GM06990 (cell line): ENCODE data around the gene GNG8.

Source experiments
- DNase-seq: peaks from one replicate; pipeline ENCODE4 v3.0.0-alpha.2; 2011; ENCODE audit not compliant: insufficient read length; ENCODE audit errors: extremely low read depth
- H3K27me3 ChIP-seq: replicated peaks from 2 replicates; pipeline ENCODE4 v1.6.0; 2011; ENCODE audit warnings: low read length; ENCODE audit not compliant: control insufficient read depth, insufficient read depth
- H3K36me3 ChIP-seq: 2 replicates; pipeline ENCODE4 v1.5.1; 2011; ENCODE audit warnings: low read length; ENCODE audit not compliant: control insufficient read depth, insufficient read depth
- H3K4me3 ChIP-seq: replicated peaks from 2 replicates; pipeline ENCODE4 v1.5.1; 2011; ENCODE audit warnings: low read depth, mild to moderate bottlenecking, control low read depth, low read length
- TF ChIP-seq, protein P1 (sequence below): IDR thresholded peaks from 2 replicates; pipeline ENCODE4 v1.5.1; 2011; ENCODE audit warnings: low read length, control low read depth, mild to moderate bottlenecking, inconsistent platforms; ENCODE audit not compliant: insufficient read depth, poor library complexity, severe bottlenecking

The GNG8 gene

DNA sequence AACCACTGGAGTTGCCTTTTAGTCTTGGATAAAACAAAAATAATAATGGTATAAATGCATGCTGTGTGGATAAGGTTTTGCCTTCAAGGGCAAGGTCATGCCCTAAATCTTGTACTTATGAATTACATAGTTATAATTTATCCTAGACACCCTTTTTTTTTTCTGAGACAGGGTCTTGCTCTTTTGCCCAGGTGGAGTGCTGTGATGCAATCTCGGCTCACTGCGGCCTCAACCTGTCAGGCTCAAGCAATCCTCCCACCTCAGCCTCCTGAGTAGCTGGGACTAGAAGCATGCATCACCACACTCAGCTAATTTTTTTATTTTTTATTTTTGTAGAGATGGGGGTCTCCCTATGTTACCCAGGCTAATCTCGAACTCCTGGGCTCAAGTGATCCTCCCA is 32.7 kb upstream of the GNG8 start:
- DNase-seq, result no peak
- TF ChIP-seq, protein P1, sequence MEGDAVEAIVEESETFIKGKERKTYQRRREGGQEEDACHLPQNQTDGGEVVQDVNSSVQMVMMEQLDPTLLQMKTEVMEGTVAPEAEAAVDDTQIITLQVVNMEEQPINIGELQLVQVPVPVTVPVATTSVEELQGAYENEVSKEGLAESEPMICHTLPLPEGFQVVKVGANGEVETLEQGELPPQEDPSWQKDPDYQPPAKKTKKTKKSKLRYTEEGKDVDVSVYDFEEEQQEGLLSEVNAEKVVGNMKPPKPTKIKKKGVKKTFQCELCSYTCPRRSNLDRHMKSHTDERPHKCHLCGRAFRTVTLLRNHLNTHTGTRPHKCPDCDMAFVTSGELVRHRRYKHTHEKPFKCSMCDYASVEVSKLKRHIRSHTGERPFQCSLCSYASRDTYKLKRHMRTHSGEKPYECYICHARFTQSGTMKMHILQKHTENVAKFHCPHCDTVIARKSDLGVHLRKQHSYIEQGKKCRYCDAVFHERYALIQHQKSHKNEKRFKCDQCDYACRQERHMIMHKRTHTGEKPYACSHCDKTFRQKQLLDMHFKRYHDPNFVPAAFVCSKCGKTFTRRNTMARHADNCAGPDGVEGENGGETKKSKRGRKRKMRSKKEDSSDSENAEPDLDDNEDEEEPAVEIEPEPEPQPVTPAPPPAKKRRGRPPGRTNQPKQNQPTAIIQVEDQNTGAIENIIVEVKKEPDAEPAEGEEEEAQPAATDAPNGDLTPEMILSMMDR, result no peak
- no peak overlapping the region for H3K4me3 ChIP-seq
- peaks cover 3% of the 10 kb centered on the region for H3K36me3 ChIP-seq
- no peaks in the 10 kb centered on the region for H3K27me3 ChIP-seq

DNA sequence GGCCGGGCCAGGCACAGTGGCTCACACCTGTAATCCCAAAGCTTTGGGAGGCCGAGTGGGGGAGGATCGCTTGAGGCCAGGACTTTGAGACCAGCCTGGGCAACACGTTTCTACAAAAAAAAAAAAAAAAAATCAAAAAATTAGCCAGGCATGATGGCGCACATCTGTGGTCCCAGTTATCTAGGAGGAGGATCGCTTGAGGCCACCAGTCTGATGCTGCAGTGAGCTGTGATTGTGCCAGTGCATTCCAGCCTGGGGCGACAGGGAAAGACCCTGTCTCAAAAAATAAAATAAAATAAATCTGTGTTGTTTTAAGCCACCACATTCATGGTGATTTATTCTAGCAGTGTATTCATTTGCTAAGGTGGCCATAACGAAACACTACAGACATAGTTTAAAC is 29.1 kb upstream of the GNG8 start:
- TF ChIP-seq, protein P1, result no peak
- Histone ChIP-seq H3K27me3 (no peaks in the 10 kb centered on the region; the same call in 1 of the 2 replicates), H3K36me3 (no peaks in the 10 kb centered on the region), H3K4me3 (no peak overlapping the region)
- no peak for DNase-seq

DNA sequence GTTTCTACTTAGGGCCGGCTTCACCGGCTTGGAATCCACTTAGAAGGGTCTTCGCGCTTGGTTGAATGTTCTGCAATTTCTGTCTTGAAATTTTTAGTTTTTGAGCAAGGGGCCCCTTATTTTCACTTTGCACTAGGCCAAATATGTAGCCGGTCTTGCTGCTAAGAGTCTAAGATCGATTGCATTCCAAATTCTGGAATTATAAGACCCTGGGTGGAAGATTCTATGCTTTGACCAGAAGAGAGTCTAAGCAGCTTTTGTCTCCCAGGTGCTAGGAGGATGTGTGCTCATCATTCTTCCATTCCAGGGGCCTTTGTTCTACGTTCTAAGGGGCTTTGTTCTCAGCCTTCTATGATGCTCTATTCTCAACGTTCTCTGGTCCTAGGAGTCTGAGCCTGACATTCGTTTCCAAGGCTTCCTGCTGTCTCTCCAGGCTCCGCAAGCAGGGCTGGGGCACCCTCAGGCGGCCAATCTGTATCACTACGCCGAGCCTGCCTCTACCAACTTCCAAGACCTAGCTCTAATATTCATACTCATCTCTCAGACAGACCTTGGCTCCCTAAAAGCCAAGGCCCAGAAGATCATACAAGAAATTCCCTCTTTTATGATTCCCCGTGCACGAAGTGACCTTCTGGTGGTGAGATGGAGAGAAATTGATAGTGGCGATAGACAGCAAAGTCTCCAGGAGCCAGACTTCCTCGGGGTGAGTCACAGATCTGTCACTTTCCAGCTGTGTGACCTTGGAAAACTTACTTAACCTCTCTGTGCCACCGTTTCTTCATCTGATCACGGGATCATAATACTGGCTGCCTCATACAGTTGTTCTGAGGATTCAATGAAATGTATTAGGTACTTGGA is 26.0 kb upstream of the GNG8 start:
- TF ChIP-seq, protein P1, result peak; percentile 89
- peak; percentile 60 for DNase-seq
- H3K36me3 ChIP-seq, result no peaks in the 10 kb centered on the region
- peaks cover 1% of the 10 kb centered on the region for H3K27me3 ChIP-seq
- peak overlapping the region; percentile 58 for H3K4me3 ChIP-seq

GRCh38 chr19:46661020-46661731 is 25.2 kb upstream of the GNG8 start, which contains the start of gene DACT3:
DACT3 (minus strand) TSS chr19:46661182; CDS start chr19:46661064, 118 bp downstream.
- peak; percentile 100 for DNase-seq
- TF ChIP-seq, protein P1, result no peak
- H3K27me3 ChIP-seq, result peaks cover 1% of the 10 kb centered on the region
- peak within 1 kb of the TSS; percentile 58 for H3K4me3 ChIP-seq
- H3K36me3 ChIP-seq, result no peaks in the 10 kb centered on the region

DNA sequence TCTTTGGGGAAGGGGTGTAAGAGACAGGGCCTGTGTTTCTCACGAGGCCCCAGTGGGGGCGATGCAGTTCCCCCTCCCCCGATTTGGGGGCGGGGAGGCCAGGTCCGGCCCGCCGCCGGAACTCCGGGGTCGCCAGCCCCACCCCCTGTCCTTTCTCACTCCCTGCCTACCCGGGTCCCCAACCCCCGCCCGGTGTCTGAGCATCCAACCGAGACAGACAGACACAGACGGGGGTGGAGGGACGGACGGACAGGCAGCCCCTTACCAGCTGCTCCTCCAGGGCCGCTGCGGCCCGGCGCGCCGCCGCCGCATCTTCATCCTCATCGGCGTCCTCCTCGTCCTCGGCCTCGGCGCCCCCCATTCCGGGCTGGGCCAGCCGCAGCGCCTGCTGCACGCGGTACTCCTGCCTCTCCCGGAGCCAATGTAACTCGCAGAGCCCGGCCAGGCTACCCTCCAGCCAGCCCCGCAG is 24.6 kb upstream of the GNG8 start:
- Histone ChIP-seq H3K4me3 (peak overlapping the region; percentile 58), H3K27me3 (peaks cover 1% of the 10 kb centered on the region), H3K36me3 (no peaks in the 10 kb centered on the region)
- no peak for DNase-seq
- TF ChIP-seq, protein P1, result no peak
